ENCODE results near the gene TNNI3.
"Not testable (repeated sequence)": the region's sequence is repeated elsewhere in the genome, so short reads cannot be mapped to it uniquely, and the experiment has no call there.

The TNNI3 gene

DNA sequence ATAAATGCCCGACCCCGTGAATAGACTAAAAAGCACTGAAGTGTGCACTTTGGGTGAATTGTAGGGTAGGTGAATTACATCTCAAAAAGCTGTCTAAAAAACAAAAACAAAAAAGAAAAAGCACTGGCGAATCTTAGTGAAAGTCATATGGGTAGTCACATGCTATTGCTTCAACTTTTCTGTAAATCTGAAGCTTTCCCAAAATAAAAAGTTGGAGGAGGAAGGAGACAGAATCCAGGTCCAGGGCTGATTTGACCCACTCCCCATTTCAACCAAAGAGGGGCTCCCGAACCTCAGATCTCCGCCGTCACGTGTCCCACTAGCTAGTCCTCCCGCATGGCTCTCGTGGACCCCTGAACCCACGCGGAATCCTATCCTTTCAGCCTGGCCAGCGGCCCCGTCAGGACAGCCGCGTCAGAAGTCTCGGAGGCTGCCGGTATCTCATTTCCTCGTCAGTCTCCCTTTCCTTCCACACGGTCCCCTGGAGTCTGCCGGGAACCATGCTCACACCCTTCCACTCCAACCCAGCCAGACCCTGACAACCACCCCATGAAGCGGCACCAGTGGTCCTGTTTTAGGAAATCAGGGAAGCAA lies 46.2 kb downstream of the TNNI3 start:
- DNase-seq: no peak

DNA sequence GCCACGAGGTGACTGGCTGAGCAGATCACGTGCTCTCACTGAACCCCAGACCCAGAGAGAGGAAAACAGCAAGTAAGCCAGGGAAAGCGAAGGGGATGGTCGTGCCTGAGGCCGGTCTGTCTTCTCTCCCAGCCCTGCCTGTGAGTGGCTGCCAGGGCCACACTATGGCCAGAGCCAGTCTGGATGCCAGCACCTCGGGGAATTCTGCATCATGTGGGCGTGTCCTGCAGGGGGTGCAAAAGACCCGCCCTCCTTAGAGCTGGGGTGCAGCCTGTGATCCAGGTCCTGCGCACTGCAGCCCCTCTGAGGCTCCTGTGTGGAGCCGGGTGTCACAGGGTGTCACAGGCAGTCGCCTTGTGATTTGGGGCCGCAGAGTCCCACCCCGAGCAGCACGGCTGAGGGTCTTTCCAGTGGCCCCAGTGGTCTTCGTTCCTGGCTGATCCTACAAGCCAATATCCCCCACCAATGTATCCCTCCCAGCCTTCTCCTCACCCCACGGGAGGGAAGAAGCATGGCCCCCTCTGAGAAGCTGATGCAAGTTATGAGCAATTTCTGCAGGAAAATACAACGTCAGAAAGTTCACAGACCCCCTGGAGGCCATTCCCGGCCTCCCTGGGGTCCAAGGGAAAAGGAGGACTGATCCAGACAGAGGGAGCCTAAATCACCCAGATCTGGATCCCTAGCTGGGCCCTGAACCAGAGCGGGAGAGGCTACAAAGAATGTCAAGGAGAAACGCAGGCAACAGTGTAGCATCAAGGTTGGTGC lies 47.8 kb downstream of the TNNI3 start:
- no peak for DNase-seq

DNA sequence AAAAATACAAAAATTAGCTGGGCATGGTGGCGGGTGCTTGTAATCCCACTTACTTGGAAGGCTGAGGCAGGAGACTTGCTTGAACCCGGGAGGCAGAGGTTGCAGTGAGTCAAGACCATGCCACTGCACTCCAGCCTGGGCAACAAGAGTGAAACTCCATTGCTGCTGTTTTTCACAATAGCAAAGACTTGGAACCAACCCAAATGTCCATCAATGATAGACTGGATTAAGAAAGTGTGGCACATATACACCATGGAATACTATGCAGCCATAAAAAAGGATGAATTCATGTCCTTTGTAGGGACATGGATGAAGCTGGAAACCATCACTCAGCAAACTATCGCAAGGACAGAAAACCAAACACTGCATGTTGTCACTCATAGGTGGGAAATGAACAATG lies 50.3 kb downstream of the TNNI3 start:
- not testable (repeated sequence) for DNase-seq

DNA sequence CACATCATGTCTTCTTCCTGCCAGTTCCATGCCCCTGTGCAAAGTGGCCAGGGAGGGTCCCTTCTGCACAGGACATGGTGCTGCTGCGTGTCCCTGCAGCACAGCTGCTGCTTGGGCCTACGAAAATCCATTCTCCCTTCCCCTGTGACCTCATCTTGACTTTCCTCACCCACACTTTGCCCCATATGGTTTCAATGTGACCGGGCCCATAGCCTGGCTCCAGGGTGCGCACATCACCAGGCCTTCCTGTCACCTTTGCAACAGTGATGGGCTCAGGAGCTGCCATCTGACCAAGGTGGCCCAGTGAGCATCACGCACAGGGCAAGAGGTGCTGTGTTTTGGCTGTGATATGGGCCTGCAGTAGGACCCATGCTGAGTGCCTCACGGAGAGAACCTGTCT lies 50.9 kb downstream of the TNNI3 start:
- no peak for DNase-seq

DNA sequence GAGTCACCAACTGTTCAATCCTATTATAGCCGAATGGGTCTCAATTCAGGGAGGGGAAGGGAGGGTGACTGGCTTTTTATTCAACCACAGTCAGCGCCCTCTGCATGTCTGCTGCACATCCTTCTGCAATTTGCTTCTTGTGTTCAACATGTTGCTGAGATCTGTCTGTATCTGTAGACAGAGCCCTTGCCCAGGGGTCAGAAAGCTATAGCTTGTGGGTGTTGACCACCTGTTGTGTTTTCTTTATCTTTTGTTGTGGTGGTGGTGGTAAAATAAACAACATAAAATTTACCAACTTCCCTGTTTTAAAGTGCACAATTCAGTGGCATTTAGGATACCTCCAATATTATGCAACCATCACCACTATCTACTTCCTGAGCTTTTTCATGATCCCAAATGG lies 52.3 kb downstream of the TNNI3 start:
- DNase-seq: no peak

DNA sequence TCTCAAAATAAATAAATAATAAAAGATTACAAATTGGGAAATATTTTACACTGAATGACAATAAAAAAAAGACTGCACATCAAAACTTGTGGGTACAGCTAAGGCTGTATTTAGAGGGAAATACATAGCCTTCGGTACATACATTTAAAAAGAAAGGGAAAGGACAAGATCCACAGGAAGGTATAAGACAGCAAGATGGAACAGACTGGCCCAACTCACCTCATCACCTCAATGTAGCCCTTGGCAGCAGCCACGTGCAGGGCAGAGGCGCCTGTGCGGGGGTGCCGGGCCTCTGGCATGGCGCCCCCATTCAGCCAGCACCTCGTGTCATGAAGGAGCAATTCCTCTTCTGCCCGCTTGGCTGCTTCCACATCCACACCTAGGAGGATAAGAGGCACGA lies 54.3 kb downstream of the TNNI3 start:
- no peak for DNase-seq
